HG03520 (cell line): ENCODE data around the gene EN2.

Experiments used
- ATAC-seq: cut with Tn5 transposase; IDR thresholded peaks from one replicate; pipeline ENCODE4 v1.9.1; 2021; ENCODE audit warnings: mild to moderate bottlenecking, moderate library complexity; ENCODE audit not compliant: unreplicated experiment

Gene EN2

GRCh38 chr7:155463114-155463811 lies 5.3 kb downstream of the EN2 start:
- ATAC-seq = no peak

- no peak for ATAC-seq
These were observed 6.3 kb downstream of the EN2 start for GRCh38 chr7:155464183-155464582.

GRCh38 chr7:155464948-155465739 lies 7.2 kb downstream of the EN2 start:
- no peak for ATAC-seq

GRCh38 chr7:155465761-155466141 lies 7.8 kb downstream of the EN2 start:
- no peak for ATAC-seq

GRCh38 chr7:155466142-155466813 lies 8.3 kb downstream of the EN2 start:
- no peak for ATAC-seq

- ATAC-seq = no peak
These were observed 9.1 kb downstream of the EN2 start for GRCh38 chr7:155466814-155467733.

GRCh38 chr7:155467846-155468784 lies 10.2 kb downstream of the EN2 start:
- no peak for ATAC-seq

GRCh38 chr7:155468785-155469148 lies 10.8 kb downstream of the EN2 start:
- ATAC-seq = no peak

GRCh38 chr7:155469311-155470185 lies 11.6 kb downstream of the EN2 start:
- no peak for ATAC-seq

GRCh38 chr7:155470186-155470487 lies 12.2 kb downstream of the EN2 start:
- no peak for ATAC-seq

GRCh38 chr7:155470686-155471638 lies 13.0 kb downstream of the EN2 start:
- ATAC-seq = no peak

- no peak for ATAC-seq
These were observed 13.8 kb downstream of the EN2 start for GRCh38 chr7:155471718-155472117.

- ATAC-seq = peak; percentile 90
These were observed 19.5 kb downstream of the EN2 start for GRCh38 chr7:155477476-155477875.

GRCh38 chr7:155481764-155482163 lies 23.8 kb downstream of the EN2 start:
- no peak for ATAC-seq

GRCh38 chr7:155482511-155483183 lies 24.7 kb downstream of the EN2 start:
- ATAC-seq = peak; percentile 76

- ATAC-seq = no peak
These were observed 25.3 kb downstream of the EN2 start for GRCh38 chr7:155483245-155483644.

GRCh38 chr7:155483868-155484325 lies 26.0 kb downstream of the EN2 start:
- no peak for ATAC-seq
